NCI-H1105 treated with DMSO at 0.1 percent for 48 hours (cell line): ENCODE measurements around the gene NFE2L1.
"Not testable (repeated sequence)": the region's sequence is repeated elsewhere in the genome, so short reads cannot be mapped to it uniquely, and the experiment has no call there.

Source experiments
- DNase-seq: peaks from one replicate; lab custom pipeline; 2025; lab: John Stamatoyannopoulos, UW

NFE2L1 gene

DNA sequence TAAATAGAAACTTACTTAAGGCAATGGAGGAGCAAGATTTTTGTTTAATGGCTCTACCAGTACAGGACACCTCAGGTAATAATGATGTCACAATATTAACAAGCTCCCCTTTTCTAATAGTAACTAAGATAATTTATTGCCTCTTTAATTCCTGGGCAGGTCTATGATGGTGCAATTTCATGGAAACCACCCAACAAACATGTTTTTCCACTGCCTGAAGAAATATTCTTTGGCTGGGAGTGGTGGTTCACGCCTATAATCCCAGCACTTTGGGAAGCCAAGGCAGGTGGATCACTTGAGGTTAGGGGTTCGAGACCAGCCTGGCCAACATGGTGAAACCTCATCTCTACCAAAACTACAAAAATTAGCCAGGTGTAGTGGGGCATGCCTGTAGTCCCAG, 19.6 kb downstream of the NFE2L1 start:
- not testable (repeated sequence) for DNase-seq

DNA sequence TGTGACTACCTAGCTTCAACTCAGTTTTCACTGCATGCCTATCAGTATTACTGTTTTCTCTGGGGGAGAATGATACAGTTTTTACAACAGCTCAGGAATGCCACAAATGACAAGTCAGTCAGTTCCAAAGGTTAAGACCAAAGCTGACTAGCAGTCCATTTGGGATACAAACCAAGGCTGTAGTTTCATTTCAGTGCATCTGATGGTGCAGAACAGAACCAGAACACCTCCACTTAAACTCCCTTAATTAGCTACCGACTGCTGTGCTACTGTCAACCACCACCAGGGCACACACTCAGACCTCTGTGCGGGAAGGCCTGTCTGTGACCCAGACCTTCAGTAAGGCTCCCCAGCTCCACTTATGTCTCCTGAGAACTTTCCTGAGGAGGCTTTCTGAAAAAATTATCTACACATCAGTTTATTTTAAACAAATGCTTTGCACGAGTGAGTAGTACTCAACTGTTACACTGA, 20.4 kb downstream of the NFE2L1 start:
- DNase-seq = no peak

DNA sequence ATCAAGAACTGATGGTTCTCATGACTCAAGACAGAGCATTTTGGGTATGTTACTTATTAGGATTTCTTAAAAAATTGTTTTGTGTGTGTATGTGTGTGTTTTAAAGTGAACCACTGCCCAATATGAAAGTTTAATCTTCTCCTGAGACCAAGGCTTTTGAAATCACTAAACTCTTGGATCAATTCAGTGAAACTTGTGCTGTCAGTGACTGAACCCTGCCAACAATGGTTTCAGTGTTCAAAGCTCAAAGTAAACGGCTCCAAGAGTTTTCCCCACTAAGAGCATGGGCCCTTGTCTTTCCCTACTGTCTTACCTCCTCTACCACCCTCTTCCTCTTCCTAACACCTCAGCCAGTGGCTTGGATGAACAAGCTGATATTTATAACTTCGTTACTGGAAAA, 22.0 kb downstream of the NFE2L1 start:
- DNase-seq = no peak

DNA sequence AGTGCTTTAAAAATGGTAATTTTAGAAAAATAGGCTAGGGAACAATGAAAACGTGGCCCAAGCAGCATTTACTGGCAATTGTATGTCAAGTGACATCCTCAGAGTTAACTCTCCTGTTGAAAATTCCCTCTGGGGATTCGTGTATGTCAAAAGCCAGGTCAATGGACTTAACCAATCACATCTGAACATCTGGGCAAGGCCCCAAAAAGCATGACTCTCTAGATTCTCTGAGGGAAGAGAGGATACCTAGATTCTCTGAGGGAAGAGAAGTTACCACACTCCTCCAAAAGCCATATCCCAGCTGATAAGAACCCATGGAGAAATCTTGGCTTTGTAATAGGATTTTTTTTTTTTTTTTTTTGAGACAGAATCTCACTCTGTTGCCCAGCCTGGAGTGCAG, 23.5 kb downstream of the NFE2L1 start:
- no peak for DNase-seq

DNA sequence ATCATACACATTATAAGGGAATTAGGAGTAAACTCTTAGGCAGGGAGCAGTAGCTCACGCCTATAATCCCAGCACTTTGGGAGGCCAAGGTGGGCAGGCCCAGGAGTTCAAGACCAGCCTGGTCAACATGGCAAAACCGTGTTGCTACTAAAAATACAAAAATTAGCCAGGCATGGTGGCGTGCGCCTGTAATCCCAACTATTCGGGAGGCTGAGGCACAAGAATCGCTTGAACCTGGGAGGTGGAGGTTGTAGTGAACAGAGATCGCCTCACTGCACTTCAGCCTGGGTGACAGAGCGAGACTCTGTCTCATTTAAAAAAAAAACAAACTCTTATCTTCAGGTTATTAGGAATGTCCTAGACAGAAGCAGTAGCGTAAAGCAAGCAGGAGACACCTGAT, 24.7 kb downstream of the NFE2L1 start:
- not testable (repeated sequence) for DNase-seq

DNA sequence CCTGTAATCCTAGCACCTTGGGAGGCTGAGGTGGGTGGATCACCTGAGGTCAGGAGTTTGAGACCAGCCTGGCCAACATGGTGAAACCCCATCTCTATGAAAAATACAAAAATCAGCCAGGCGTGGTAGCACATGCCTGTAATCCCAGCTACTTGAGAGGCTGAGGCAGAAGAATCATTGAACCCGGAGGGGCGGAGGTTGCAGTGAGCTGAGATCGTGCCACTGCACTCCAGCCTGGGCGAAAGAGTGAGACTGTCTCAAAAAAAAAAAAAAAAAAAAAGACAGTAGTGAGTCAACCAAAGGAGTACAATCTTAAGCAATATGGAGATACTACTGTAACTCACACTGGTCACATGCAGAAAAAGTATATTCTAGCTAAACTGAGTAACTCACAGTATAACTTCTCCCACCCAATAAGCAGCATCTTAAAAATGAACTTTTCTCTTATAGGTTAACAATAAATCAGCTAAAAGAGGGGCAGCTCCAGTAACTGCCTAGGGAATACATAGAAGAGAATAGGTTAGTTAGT, 25.5 kb downstream of the NFE2L1 start:
- DNase-seq = not testable (repeated sequence)

DNA sequence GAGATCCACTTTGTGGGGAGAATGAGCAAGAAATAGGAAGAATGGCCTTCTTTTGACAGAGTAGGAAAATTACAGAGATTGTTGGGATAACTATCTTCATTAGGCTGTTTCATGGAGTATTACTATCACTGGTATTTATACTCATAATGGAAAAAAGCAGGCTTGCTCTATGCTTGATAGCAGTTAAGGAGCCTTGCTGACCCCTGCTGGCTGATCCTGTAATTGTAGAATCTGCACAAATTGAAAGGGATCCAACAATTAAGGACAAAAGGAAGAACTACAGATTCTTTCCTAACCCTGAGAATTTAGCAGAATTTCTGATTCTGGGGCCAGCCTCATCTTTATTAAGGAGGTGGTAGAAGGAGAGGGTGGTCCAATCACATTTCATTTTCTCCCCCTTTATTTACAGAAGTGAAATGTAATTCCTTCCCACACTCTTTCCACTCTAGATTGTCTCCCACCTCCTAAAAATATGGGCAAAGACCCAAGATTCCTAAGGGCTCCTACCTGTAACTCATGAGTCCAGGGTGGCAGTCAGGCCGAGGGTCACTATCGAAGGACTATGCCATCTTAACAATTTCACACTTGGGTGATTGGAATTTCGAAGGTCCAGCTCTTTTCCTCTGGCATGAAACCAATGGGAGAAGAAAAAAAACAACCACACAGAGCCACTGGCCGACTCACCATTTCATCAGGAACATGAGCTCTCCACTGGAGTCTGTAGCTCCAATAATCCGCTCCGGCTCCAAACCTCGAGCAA, 26.3 kb downstream of the NFE2L1 start:
- peak; percentile 41 for DNase-seq

DNA sequence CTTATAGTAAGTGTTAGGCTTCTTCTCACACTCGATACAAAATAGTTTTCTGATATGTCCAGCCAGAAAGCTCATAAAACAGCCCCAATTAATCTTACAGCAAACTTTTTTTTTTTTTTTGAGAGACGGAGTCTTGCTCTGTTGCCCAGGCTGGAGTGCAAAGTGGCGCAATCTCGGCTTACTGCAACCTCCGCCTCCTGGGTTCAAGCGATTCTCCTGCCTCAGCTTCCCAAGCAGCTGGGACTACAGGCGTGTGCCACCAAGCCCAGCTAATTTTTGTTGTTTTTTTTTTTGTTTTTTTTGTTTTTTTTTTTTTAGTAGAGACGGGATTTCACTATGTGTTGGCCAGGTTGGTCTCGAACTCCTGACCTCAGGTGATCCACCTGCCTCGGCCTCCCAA, 29.0 kb downstream of the NFE2L1 start:
- not testable (repeated sequence) for DNase-seq

DNA sequence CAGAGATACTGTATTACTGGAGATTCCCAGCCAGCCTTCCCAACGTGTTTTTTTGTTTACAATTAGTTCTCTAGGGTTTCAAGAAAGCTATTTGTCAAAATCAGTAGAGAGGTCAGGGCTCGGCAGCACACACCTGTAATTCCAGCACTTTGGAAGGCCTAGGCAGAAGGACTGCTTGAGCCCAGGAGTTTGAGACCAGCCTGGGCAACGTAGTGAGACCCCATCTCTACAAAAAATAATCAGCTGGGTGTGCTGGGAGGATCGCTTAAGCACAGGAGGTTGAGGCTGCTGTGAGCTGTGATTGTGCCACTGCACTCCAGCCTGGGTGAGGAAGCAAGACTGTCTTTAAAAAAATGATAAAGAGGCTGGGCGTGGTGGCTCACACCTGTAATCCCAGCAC, 33.7 kb downstream of the NFE2L1 start:
- DNase-seq = no peak

DNA sequence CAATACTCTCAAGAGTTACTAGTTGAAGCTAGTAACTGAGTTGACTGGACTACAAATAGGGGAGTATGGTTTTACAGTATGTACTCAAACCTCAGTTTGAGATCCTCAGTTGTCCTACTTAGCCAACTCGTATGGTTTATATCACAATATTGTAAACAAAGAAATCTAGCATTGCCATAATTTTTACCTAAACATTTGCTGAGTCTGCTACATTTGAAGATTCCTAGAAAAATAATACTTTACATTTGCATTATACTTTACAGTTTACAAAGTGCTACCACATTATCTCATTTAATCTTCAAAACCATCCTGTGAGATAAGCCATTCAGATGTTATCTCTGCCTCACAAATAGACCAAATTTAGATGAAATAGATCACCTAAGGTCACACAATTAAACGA, 36.8 kb downstream of the NFE2L1 start:
- no peak for DNase-seq

DNA sequence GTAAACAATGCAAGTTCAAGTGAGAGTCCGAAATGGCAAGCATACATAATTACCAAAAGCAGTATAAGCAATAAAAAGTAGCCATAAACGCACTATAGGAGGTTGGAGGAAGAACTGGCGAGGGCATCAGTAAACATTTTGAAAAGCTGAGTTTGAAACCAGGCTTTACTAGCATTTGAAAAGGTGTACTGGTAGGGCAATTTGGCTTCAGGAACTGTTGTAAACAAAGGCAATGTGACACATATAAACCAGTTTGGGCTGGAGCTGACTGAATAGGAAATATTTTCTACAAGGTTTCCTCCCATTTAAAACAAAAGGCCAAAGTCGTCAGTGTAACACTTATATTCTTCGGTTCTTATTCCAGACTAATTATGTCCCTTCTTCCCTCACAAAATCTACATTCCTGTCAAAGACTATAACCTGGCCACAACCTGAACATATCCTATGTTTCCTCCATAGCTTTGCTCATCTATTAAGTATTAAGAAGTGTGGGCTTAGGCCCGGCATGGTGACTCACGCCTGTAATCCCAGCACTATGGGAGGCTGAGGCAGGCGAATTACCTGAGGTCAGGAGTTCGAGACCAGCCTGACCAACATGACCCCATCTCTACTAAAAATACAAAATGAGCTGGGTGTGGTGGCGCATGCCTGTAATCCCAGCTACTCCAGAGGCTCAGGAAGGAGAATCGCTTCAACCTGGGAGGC, 45.3 kb downstream of the NFE2L1 start:
- no peak for DNase-seq

DNA sequence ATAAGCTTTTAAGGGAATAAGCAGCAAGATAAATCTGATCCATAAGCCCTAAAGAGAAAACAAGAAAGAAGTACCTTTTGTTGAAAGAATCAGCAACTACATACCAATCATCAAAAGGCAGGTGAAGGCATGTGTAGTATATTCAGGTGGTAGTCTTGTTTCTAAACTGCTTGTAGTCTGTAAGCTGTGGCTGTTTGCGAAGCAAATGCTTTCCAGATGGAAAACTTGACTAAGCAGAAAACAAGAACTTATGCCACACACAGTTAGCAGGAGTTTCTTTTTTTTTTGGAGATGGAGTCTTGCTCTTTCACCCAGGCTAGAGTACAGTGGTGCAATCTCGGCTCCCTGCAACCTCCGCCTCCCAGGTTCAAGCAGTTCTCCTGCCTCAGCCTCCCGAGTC, 47.5 kb downstream of the NFE2L1 start:
- no peak for DNase-seq

DNA sequence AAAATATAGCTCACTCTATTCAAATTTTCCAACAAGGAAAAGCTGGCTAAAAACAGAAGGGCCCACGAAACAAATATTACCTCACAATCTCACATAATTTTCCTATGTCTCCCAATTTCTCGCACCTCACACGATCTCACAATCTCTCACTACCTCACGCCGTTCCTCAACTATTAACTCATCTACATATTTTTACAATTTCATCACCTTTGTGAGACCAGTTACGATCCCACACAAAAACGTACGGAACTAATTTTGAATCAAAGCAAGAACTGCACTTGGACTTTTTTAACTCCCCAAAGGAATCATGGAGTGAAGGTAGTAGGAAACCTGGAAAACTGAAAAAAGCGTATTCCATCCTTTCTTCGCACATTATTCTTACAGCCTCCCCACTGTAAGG, 52.0 kb downstream of the NFE2L1 start:
- DNase-seq = no peak

DNA sequence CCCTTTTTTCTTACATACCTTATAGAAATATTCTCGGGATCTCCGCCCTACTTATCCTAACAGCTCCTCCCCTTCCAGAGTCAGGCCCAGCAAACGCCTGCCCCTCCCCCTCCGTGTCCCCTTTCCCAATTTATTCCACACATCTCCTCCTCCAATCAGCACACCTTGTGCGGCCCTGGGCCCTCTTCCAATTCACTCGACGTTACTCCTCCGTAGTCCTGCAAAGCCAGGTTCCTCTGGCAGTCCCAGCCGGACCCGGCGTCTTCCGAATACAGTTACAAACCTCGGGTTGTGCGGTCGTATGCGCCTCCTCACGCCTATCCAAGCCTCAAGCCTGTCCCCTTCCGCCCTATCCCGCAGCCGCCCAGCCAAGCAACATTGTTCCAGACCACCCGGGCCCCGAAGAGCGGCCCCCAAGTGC, 52.4 kb downstream of the NFE2L1 start:
- DNase-seq = peak; percentile 76

DNA sequence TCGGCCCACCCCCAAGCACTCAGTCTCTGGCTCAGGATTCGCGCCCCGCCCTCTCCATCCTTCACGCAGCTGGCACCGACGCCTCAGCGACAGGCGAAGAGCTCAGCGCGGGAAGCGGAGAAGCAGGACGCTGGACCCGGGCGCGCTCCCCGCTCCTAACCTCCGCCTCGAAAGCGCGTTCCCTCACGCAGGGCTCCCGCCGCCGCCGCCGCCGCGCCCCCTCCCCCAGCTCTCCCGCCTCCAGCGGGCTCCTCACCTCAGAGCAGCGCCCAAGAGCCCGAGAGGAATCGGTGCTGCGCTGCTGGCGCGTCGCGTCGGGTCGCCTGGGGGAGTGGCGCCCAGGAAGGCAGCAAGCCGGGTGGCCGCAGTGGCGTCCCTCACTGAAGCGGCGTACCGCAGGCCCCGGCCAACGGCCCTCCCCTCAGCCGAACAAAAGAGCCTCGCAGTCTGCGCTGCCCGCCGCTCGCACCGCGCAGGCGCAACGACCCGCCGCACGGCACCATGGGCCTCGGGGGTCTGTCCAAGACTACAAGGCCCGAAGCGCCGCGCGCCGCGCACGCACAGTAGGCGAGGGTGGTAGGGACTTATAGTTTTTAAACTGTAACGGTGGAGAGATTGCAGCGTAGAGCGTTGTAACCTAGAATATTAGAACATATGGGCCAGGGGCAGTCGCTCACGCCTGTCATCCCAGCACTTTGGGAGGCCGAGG, 53.0 kb downstream of the NFE2L1 start, which contains the start of gene CBX1:
Gene CBX1, minus strand, starts transcription at position 467 of the 709 bp plus-strand sequence. CDS start 24,474 bp downstream, outside the sequence.
- DNase-seq = peak; percentile 94

DNA sequence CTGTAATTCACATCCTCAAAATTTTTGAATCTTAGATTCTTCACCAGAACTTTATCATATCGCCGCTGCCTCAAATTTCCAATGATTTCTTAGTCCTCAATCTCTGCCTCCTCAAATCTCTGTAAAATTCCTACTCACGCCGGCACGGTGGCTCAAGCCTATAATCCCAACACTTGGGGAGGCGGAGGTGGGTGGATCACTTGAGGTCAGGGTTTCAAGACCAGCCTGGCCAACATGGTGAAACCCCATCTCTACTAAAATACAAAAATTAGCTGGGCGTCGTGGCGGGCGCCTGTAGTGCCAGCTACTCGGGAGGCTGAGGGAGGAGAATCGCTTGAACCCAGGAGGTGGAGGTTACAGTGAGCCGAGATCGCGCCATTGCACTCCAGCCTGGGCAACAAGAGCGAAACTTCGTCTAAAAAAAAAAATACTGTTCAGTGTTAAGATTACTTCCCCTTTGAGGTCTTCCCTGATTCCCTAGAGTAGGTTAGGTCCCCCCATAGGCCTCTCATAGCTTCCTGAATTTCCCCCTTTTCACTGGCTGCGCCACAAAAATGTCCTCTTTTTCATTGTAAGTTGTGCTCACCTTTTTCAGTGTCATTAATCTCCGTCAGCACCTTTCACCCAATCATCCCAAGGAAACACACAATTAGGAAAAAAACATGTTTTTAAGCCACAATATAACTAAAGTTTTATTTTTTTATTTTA, 54.0 kb downstream of the NFE2L1 start:
- DNase-seq = no peak

DNA sequence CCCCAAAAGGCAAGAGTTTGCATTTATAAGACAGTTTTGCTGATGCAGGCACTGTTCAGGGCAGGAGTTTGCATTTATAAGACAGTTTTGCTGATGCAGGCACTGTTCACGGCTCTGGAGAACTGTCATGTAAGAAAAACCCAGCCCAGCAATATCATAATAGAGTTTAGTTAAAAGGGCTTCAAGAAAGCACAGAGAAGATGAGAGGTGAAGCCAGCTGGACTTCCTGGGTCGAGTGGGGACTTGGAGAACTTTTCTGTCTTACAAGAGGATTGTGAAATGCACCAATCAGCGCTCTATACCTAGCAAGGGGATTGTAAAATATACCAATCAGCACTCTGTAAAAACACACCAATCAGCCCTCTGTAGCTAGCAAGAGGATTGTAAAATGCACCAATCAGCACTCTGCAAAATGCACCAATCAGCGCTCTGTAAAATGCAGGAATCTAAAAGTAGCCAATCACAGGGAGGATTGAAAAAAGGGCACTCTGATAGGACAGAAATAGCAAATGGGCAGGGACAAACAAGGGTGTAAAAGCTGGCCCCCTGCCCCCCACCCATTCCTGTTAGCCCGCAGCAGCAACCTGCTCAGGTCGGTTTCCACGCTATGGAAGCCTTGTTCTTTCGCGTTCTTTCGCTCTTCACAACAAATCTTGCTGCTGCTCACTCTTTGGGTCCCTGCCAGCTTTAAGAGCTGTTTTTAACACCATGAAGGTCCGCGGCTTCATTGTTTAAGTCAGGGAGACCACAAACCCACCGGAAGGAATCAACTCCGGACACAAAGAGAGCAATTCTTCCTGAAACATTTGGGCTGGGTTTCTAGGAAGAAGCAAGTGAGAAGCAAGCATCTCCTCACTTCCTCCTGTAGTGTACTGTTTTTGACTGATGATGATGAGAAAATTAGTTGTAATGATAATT, 54.9 kb downstream of the NFE2L1 start:
- DNase-seq = no peak

DNA sequence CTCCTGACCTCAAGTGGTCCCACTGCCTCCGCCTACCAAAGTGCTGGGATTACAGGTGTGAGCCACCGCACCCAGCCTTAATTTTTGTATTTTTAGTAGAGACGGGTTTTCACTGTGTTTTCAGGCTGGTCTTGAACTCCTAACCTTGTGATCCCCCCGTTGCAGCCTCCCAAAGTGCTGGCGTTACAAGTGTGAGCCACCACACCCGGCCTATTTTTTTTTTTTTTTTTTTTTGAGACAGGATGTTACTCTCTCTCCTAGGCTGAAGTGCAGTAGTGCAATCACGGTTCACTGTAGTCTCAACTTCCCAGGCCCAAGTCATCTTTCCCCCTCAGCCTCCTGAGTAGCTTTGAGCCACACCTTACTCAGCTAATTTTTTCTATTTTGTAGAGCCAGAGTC, 56.3 kb downstream of the NFE2L1 start:
- DNase-seq = no peak

DNA sequence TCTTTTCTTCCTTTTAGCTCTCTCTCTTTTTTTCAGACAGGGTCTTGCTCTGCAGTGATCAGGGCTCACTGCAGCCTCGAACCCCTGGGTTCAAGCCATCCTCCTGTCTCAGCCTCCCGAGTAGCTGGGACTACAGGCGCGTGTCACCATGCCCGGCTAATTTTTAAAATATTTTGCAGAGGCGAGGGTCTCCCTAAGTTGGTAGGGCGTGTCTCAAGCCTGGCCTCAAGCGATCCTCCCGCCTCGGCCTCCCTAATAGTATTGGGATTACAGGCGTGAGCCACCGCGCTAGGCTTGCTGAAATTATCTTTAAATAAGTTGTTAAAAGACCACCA, 58.6 kb downstream of the NFE2L1 start:
- no peak for DNase-seq

DNA sequence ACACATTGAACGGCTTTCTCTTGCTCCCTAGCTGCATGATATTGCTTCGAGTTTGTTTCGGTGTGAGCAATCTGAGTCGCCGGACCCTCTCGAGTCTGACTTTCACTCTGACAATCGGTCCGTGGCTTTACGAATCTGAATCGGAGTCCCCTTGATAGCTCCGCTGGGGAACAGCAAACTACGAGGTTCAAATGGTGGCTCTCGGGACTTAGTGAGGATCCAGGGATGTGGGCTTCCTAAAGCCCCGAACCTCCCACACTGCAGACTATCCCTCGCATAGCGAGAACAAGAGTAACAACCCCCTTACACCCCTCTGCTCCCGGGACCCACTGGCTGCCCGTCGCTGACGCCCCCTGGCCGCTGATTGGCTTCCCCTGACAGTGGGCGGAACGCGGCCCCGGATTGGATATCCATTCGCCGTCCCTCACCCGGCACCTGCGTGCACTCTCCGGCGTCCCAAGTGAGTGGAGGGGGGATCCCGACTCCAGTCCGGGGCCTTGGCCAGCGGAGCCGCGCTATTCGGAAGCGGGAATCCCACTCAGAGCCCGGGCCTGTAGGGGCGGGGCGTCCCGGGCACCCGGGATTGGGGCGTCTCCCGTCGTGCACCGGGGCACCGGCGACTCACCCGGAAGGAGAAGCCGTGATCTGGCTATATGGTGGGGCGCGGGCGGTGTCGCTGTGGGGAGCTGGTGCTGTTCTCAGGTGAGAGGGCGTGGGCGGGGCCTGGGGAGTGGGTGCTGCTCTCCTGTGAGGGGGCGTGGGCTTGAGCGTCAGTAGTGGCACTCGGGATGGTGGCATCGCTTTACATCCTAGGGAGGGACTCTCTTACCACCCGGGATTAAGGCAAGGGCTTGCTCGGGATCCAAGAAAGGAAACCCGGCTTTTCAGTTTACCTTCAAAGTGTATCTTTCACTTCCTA, 59.2 kb downstream of the NFE2L1 start, which contains the start of gene SNX11:
Gene SNX11, plus strand, starts transcription at position 630 of the 919 bp plus-strand sequence. CDS start 4,278 bp downstream, outside the sequence.
- DNase-seq = peak; percentile 85
